Loucy (cell line): ENCODE measurements around the gene FANCI.

Source experiments
- H2AFZ ChIP-seq: fragments of 200-600 bp; sonication (generic); 2 replicates; pipeline ENCODE4 v1.6.0; 2016; ENCODE audit warnings: antibody characterized with exemption, mild to moderate bottlenecking, low read length, moderate library complexity
- H3F3A ChIP-seq: fragments of 200-600 bp; 2 replicates; pipeline ENCODE4 v1.6.0; 2016; ENCODE audit warnings: antibody characterized with exemption, low read depth, mild to moderate bottlenecking
- H3K27me3 ChIP-seq: fragments of 200-600 bp; sonication (generic); 2 replicates; pipeline ENCODE4 v1.6.1; 2014; ENCODE audit warnings: low read length, mild to moderate bottlenecking; ENCODE audit not compliant: insufficient read depth, poor library complexity, severe bottlenecking
- H3K36me3 ChIP-seq: fragments of 200-600 bp; sonication (generic); 2 replicates; pipeline ENCODE4 v1.6.1; 2016; ENCODE audit warnings: low read length; ENCODE audit not compliant: insufficient read depth
- H3K4me1 ChIP-seq: fragments of 200-600 bp; sonication (generic); 2 replicates; pipeline ENCODE4 v1.5.1; 2014; ENCODE audit warnings: low read length, mild to moderate bottlenecking; ENCODE audit not compliant: insufficient read depth, poor library complexity, severe bottlenecking
- H3K4me2 ChIP-seq: fragments of 200-600 bp; sonication (generic); 2 replicates; pipeline ENCODE4 v1.6.0; 2014; ENCODE audit warnings: antibody characterized with exemption, low read length, low read depth, mild to moderate bottlenecking; ENCODE audit not compliant: poor library complexity, severe bottlenecking
- H3K4me3 ChIP-seq: fragments of 200-600 bp; sonication (generic); 2 replicates; pipeline ENCODE4 v1.5.1; 2014; ENCODE audit warnings: low read length, mild to moderate bottlenecking, mixed read lengths; ENCODE audit not compliant: poor library complexity, severe bottlenecking
- H3K79me2 ChIP-seq: fragments of 200-600 bp; sonication (generic); 2 replicates; pipeline ENCODE4 v1.6.1; 2014; ENCODE audit warnings: low read length; ENCODE audit not compliant: insufficient read depth
- H3K9ac ChIP-seq: fragments of 200-600 bp; sonication (generic); 2 replicates; pipeline ENCODE4 v1.6.0; 2014; ENCODE audit warnings: mild to moderate bottlenecking, low read depth, low read length, moderate library complexity; ENCODE audit not compliant: poor library complexity, severe bottlenecking
- H3K9me2 ChIP-seq: fragments of 200-600 bp; sonication (generic); replicated peaks from 2 replicates; pipeline ENCODE4 v1.6.1; 2016; ENCODE audit warnings: low read depth, low read length, mixed read lengths
- H3K9me3 ChIP-seq: fragments of 200-600 bp; sonication (generic); 2 replicates; pipeline ENCODE4 v1.6.1; 2014; ENCODE audit warnings: mild to moderate bottlenecking, antibody characterized with exemption, low read length, low read depth; ENCODE audit not compliant: insufficient read depth
- H4K20me1 ChIP-seq: fragments of 200-600 bp; sonication (generic); 2 replicates; pipeline ENCODE4 v1.6.0; 2014; ENCODE audit warnings: antibody characterized with exemption, low read length, mild to moderate bottlenecking; ENCODE audit not compliant: insufficient read depth, poor library complexity, severe bottlenecking
- CTCF ChIP-seq: fragments of 200-600 bp; sonication (generic); conservative IDR thresholded peaks from 2 replicates; pipeline ENCODE4 v1.5.1; 2014; ENCODE audit warnings: mild to moderate bottlenecking, antibody characterized with exemption, low read length
- EZH2phosphoT487 ChIP-seq: fragments of 200-600 bp; IDR thresholded peaks from 2 replicates; pipeline ENCODE4 v1.6.1; 2018; ENCODE audit warnings: antibody characterized with exemption, mild to moderate bottlenecking, moderate library complexity, borderline replicate concordance

Gene FANCI

GRCh38 chr15:89198196-89198595, 45.6 kb upstream of the FANCI start:
- H3F3A ChIP-seq, result no peaks in the 10 kb centered on the region
- H2AFZ ChIP-seq, result no peak overlapping the region
- H3K9ac ChIP-seq, result no peak overlapping the region
- H4K20me1 ChIP-seq, result no peaks in the 10 kb centered on the region
- no peak overlapping the region for H3K4me2 ChIP-seq
- H3K4me1 ChIP-seq, result peaks cover under 1% of the 10 kb centered on the region
- peaks cover 27% of the 10 kb centered on the region; the same call in 1 of the 2 replicates for H3K36me3 ChIP-seq
- no peak for TF ChIP-seq CTCF
- TF ChIP-seq EZH2phosphoT487, result no peak
- no peak overlapping the region for H3K4me3 ChIP-seq
- no peaks in the 10 kb centered on the region for H3K27me3 ChIP-seq
- no peaks in the 10 kb centered on the region for H3K79me2 ChIP-seq
- H3K9me2 ChIP-seq, result no peaks in the 10 kb centered on the region
- H3K9me3 ChIP-seq, result no peaks in the 10 kb centered on the region

GRCh38 chr15:89198934-89199333, 44.8 kb upstream of the FANCI start:
- H3K4me3 ChIP-seq, result no peak overlapping the region
- no peak for TF ChIP-seq EZH2phosphoT487
- H3F3A ChIP-seq, result no peaks in the 10 kb centered on the region
- no peak overlapping the region for H3K9ac ChIP-seq
- H3K27me3 ChIP-seq, result no peaks in the 10 kb centered on the region
- H2AFZ ChIP-seq, result no peak overlapping the region
- no peaks in the 10 kb centered on the region for H3K79me2 ChIP-seq
- no peaks in the 10 kb centered on the region for H3K9me3 ChIP-seq
- H3K4me1 ChIP-seq, result peaks cover 8% of the 10 kb centered on the region
- H3K9me2 ChIP-seq, result no peaks in the 10 kb centered on the region
- no peaks in the 10 kb centered on the region for H4K20me1 ChIP-seq
- peaks cover 23% of the 10 kb centered on the region; the same call in 1 of the 2 replicates for H3K36me3 ChIP-seq
- H3K4me2 ChIP-seq, result no peak overlapping the region

- Histone ChIP-seq H3K79me2 (no peaks in the 10 kb centered on the region), H3K4me3 (no peak overlapping the region), H3K9ac (no peak overlapping the region), H3K4me2 (no peak overlapping the region), H4K20me1 (no peaks in the 10 kb centered on the region), H3F3A (no peaks in the 10 kb centered on the region), H3K27me3 (no peaks in the 10 kb centered on the region), H3K9me2 (no peaks in the 10 kb centered on the region), H3K9me3 (no peaks in the 10 kb centered on the region), H3K4me1 (peaks cover 16% of the 10 kb centered on the region), H2AFZ (no peak overlapping the region), H3K36me3 (peaks cover 15% of the 10 kb centered on the region; the same call in 1 of the 2 replicates)
- no peak for TF ChIP-seq CTCF
- no peak for TF ChIP-seq EZH2phosphoT487
Observed at GRCh38 chr15:89199746-89200145, 44.0 kb upstream of the FANCI start.

GRCh38 chr15:89200182-89200581, 43.6 kb upstream of the FANCI start:
- Histone ChIP-seq H3K9ac (no peak overlapping the region), H3K4me3 (no peak overlapping the region), H3K9me2 (no peaks in the 10 kb centered on the region), H3K9me3 (no peaks in the 10 kb centered on the region), H3K4me2 (no peak overlapping the region), H3K27me3 (no peaks in the 10 kb centered on the region), H3K36me3 (peaks cover 11% of the 10 kb centered on the region; the same call in 1 of the 2 replicates), H2AFZ (no peak overlapping the region), H3K79me2 (no peaks in the 10 kb centered on the region), H4K20me1 (no peaks in the 10 kb centered on the region), H3F3A (no peaks in the 10 kb centered on the region), H3K4me1 (peaks cover 20% of the 10 kb centered on the region)
- TF ChIP-seq CTCF, result no peak
- TF ChIP-seq EZH2phosphoT487, result no peak
